ENCODE results near the gene ITSN1.

- no peak for TF ChIP-seq EZH2 (IDR thresholded peaks at IDR 0.05; ENCODE audit: borderline replicate concordance, low read length)
- TF ChIP-seq, protein P1, sequence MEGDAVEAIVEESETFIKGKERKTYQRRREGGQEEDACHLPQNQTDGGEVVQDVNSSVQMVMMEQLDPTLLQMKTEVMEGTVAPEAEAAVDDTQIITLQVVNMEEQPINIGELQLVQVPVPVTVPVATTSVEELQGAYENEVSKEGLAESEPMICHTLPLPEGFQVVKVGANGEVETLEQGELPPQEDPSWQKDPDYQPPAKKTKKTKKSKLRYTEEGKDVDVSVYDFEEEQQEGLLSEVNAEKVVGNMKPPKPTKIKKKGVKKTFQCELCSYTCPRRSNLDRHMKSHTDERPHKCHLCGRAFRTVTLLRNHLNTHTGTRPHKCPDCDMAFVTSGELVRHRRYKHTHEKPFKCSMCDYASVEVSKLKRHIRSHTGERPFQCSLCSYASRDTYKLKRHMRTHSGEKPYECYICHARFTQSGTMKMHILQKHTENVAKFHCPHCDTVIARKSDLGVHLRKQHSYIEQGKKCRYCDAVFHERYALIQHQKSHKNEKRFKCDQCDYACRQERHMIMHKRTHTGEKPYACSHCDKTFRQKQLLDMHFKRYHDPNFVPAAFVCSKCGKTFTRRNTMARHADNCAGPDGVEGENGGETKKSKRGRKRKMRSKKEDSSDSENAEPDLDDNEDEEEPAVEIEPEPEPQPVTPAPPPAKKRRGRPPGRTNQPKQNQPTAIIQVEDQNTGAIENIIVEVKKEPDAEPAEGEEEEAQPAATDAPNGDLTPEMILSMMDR (conservative IDR thresholded peaks at IDR 0.05 in 1 of 2, IDR thresholded peaks at IDR 0.05 in 1 of 2; ENCODE audit: extremely low read depth in 1 of 2, insufficient read depth in 1 of 2, low read depth in 1 of 2, low read length in 2 of 2), result no peak
Observed at GRCh38 chr21:33677450-33677849, 35.1 kb downstream of the ITSN1 start.
